Dendritic cell treated with granulocyte-macrophage colony-stimulating factor and Interleukin-4, amounts not matched to agents 40 ng/mL and 50 ng/mL, for 4 days (primary cell): ENCODE measurements around the gene SND1.

Experiments
- H3K27ac Mint-ChIP-seq: one replicate; pipeline ENCODE4 v1.8.0; 2022; ENCODE audit warnings: mild to moderate bottlenecking, mixed read lengths
- H3K27me3 Mint-ChIP-seq: one replicate; pipeline ENCODE4 v1.8.0; 2022; ENCODE audit warnings: mild to moderate bottlenecking, mixed read lengths
- H3K36me3 Mint-ChIP-seq: one replicate; pipeline ENCODE4 v1.8.0; 2022; ENCODE audit warnings: low read depth, mixed read lengths
- H3K4me1 Mint-ChIP-seq: one replicate; pipeline ENCODE4 v1.8.0; 2022; ENCODE audit warnings: low read depth, mixed read lengths
- H3K4me3 Mint-ChIP-seq: one replicate; pipeline ENCODE4 v1.8.0; 2022; ENCODE audit warnings: mild to moderate bottlenecking, moderate library complexity, mixed read lengths
- H3K9me3 Mint-ChIP-seq: one replicate; pipeline ENCODE4 v1.8.0; 2022; ENCODE audit warnings: mixed read lengths
- intact Hi-C: fragments of 100-400 bp; cut with micrococcal nuclease; formaldehyde crosslinking; loops from one replicate; pipeline ENCODE4 v1.15.0; 2022

SND1 gene

GRCh38 chr7:128037081-128037480 lies 385.1 kb downstream of the SND1 start:
- H3K27me3 Mint-ChIP-seq = peaks cover 11% of the 10 kb centered on the region
- peaks cover 14% of the 10 kb centered on the region for H3K4me1 Mint-ChIP-seq
- H3K9me3 Mint-ChIP-seq = no peaks in the 10 kb centered on the region
- H3K4me3 Mint-ChIP-seq = no peak overlapping the region
- peaks cover 7% of the 10 kb centered on the region for H3K36me3 Mint-ChIP-seq
- no peak overlapping the region for H3K27ac Mint-ChIP-seq
- intact Hi-C loops = loop anchor here (10.0 kb wide), 1 partner anchor 322 kb away; no protein-coding TSS in a partner anchor

- Mint-ChIP-seq H3K27ac (no peak overlapping the region), H3K4me3 (no peak overlapping the region), H3K9me3 (no peaks in the 10 kb centered on the region), H3K4me1 (peaks cover 9% of the 10 kb centered on the region), H3K36me3 (peaks cover 16% of the 10 kb centered on the region), H3K27me3 (peaks cover 5% of the 10 kb centered on the region)
- intact Hi-C loops = loop anchor here (10.0 kb wide), 1 partner anchor 323 kb away; no protein-coding TSS in a partner anchor
Measured at GRCh38 chr7:128037880-128038619, 386.1 kb downstream of the SND1 start.

- H3K27ac Mint-ChIP-seq = no peak overlapping the region
- no peak overlapping the region for H3K4me3 Mint-ChIP-seq
- H3K9me3 Mint-ChIP-seq = no peaks in the 10 kb centered on the region
- intact Hi-C loops = loop anchor here (10.0 kb wide), 1 partner anchor 325 kb away; no protein-coding TSS in a partner anchor
- H3K4me1 Mint-ChIP-seq = peaks cover 11% of the 10 kb centered on the region
- H3K27me3 Mint-ChIP-seq = no peaks in the 10 kb centered on the region
- H3K36me3 Mint-ChIP-seq = peaks cover 22% of the 10 kb centered on the region
Measured at GRCh38 chr7:128039544-128039953, 387.6 kb downstream of the SND1 start.

- H3K9me3 Mint-ChIP-seq = no peaks in the 10 kb centered on the region
- H3K27ac Mint-ChIP-seq = no peak overlapping the region
- H3K4me1 Mint-ChIP-seq = peaks cover 18% of the 10 kb centered on the region
- H3K27me3 Mint-ChIP-seq = no peaks in the 10 kb centered on the region
- intact Hi-C loops = no loop called here
- H3K36me3 Mint-ChIP-seq = peaks cover 25% of the 10 kb centered on the region
- no peak overlapping the region for H3K4me3 Mint-ChIP-seq
Measured at GRCh38 chr7:128040205-128040604, 388.2 kb downstream of the SND1 start.

GRCh38 chr7:128041203-128041602 lies 389.2 kb downstream of the SND1 start:
- Mint-ChIP-seq H3K4me3 (no peak overlapping the region), H3K4me1 (peaks cover 27% of the 10 kb centered on the region), H3K27me3 (no peaks in the 10 kb centered on the region), H3K9me3 (no peaks in the 10 kb centered on the region), H3K27ac (no peak overlapping the region), H3K36me3 (peaks cover 25% of the 10 kb centered on the region)
- intact Hi-C loops = no loop called here

- Mint-ChIP-seq H3K27ac (no peak overlapping the region), H3K27me3 (no peaks in the 10 kb centered on the region), H3K4me3 (no peak overlapping the region), H3K4me1 (peaks cover 27% of the 10 kb centered on the region), H3K36me3 (peaks cover 25% of the 10 kb centered on the region), H3K9me3 (no peaks in the 10 kb centered on the region)
- intact Hi-C loops = no loop called here
Measured at GRCh38 chr7:128042012-128042411, 390.0 kb downstream of the SND1 start.

GRCh38 chr7:128044064-128044463 lies 392.1 kb downstream of the SND1 start:
- peaks cover 40% of the 10 kb centered on the region for H3K36me3 Mint-ChIP-seq
- intact Hi-C loops = no loop called here
- H3K4me3 Mint-ChIP-seq = no peak overlapping the region
- no peak overlapping the region for H3K27ac Mint-ChIP-seq
- no peaks in the 10 kb centered on the region for H3K9me3 Mint-ChIP-seq
- no peaks in the 10 kb centered on the region for H3K27me3 Mint-ChIP-seq
- peaks cover 27% of the 10 kb centered on the region for H3K4me1 Mint-ChIP-seq

GRCh38 chr7:128045158-128045557 lies 393.2 kb downstream of the SND1 start:
- intact Hi-C loops = no loop called here
- Mint-ChIP-seq H3K4me1 (peaks cover 31% of the 10 kb centered on the region), H3K27me3 (no peaks in the 10 kb centered on the region), H3K9me3 (no peaks in the 10 kb centered on the region), H3K4me3 (no peak overlapping the region), H3K27ac (no peak overlapping the region), H3K36me3 (peaks cover 48% of the 10 kb centered on the region)

GRCh38 chr7:128045766-128046165 lies 393.8 kb downstream of the SND1 start:
- no peak overlapping the region for H3K27ac Mint-ChIP-seq

GRCh38 chr7:128052404-128052803 lies 400.4 kb downstream of the SND1 start:
- Mint-ChIP-seq H3K27ac (no peak overlapping the region), H3K4me3 (no peak overlapping the region), H3K9me3 (no peaks in the 10 kb centered on the region), H3K4me1 (peaks cover 18% of the 10 kb centered on the region), H3K36me3 (peaks cover 59% of the 10 kb centered on the region), H3K27me3 (no peaks in the 10 kb centered on the region)
- intact Hi-C loops = no loop called here

More at GRCh38 chr7:128045766-128046165, 393.8 kb downstream of the SND1 start:
- Mint-ChIP-seq H3K4me1 (peaks cover 26% of the 10 kb centered on the region), H3K9me3 (no peaks in the 10 kb centered on the region), H3K36me3 (peaks cover 54% of the 10 kb centered on the region), H3K4me3 (no peak overlapping the region), H3K27me3 (no peaks in the 10 kb centered on the region)
- intact Hi-C loops = no loop called here

- intact Hi-C loops = no loop called here
- Mint-ChIP-seq H3K36me3 (peaks cover 55% of the 10 kb centered on the region), H3K4me3 (no peak overlapping the region), H3K27me3 (no peaks in the 10 kb centered on the region), H3K4me1 (peaks cover 18% of the 10 kb centered on the region), H3K9me3 (no peaks in the 10 kb centered on the region), H3K27ac (no peak overlapping the region)
Measured at GRCh38 chr7:128053023-128053422, 401.0 kb downstream of the SND1 start.

GRCh38 chr7:128053991-128054390 lies 402.0 kb downstream of the SND1 start:
- no peaks in the 10 kb centered on the region for H3K9me3 Mint-ChIP-seq
- H3K27ac Mint-ChIP-seq = no peak overlapping the region
- H3K4me1 Mint-ChIP-seq = peaks cover 18% of the 10 kb centered on the region
- H3K4me3 Mint-ChIP-seq = no peak overlapping the region
- intact Hi-C loops = no loop called here
- no peaks in the 10 kb centered on the region for H3K27me3 Mint-ChIP-seq
- peaks cover 52% of the 10 kb centered on the region for H3K36me3 Mint-ChIP-seq

GRCh38 chr7:128054511-128054910 lies 402.5 kb downstream of the SND1 start:
- peaks cover 51% of the 10 kb centered on the region for H3K36me3 Mint-ChIP-seq
- no peaks in the 10 kb centered on the region for H3K27me3 Mint-ChIP-seq
- H3K4me1 Mint-ChIP-seq = peaks cover 15% of the 10 kb centered on the region
- H3K9me3 Mint-ChIP-seq = no peaks in the 10 kb centered on the region
- intact Hi-C loops = no loop called here
- H3K4me3 Mint-ChIP-seq = no peak overlapping the region
- H3K27ac Mint-ChIP-seq = no peak overlapping the region

- Mint-ChIP-seq H3K36me3 (peaks cover 54% of the 10 kb centered on the region), H3K4me3 (no peak overlapping the region), H3K27me3 (no peaks in the 10 kb centered on the region), H3K4me1 (peaks cover 15% of the 10 kb centered on the region), H3K27ac (no peak overlapping the region), H3K9me3 (no peaks in the 10 kb centered on the region)
- intact Hi-C loops = no loop called here
Measured at GRCh38 chr7:128055637-128056036, 403.6 kb downstream of the SND1 start.

- intact Hi-C loops = no loop called here
- H3K4me3 Mint-ChIP-seq = no peak overlapping the region
- peaks cover 59% of the 10 kb centered on the region for H3K36me3 Mint-ChIP-seq
- no peaks in the 10 kb centered on the region for H3K9me3 Mint-ChIP-seq
- H3K27me3 Mint-ChIP-seq = no peaks in the 10 kb centered on the region
- peaks cover 8% of the 10 kb centered on the region for H3K4me1 Mint-ChIP-seq
- no peak overlapping the region for H3K27ac Mint-ChIP-seq
Measured at GRCh38 chr7:128056901-128057300, 404.9 kb downstream of the SND1 start.
